SK-N-SH (cell line): ENCODE results near the gene ZNF74. TPM values are rescaled to one million over a fixed set of nuclear protein-coding genes. Genes with fewer than 3 reads are reported as not detected.

Experiments
- CTCF ChIA-PET: fragments of 300-600, 350-600 bp; formaldehyde crosslinking; extraction: SDS; loops from one replicate; lab custom pipeline; 2021; lab: Yijun Ruan, JAX
- POLR2A ChIA-PET: fragments of 350-600 bp; sonication (Branson Sonifier 250); formaldehyde crosslinking; extraction: SDS; loops from one replicate; lab custom pipeline; 2020; ENCODE audit warnings: antibody characterized with exemption, inconsistent platforms; lab: Yijun Ruan, JAX
- DNase-seq: peaks from one replicate; pipeline ENCODE4 v3.0.0; 2012
- H2AFZ ChIP-seq: fragments of 200-600 bp; sonication (generic); 2 replicates; pipeline ENCODE4 v1.8.1; 2016; ENCODE audit warnings: antibody characterized with exemption, mild to moderate bottlenecking, low read depth
- H3F3A ChIP-seq: fragments of 200-600 bp; sonication (generic); replicated peaks from 2 replicates; pipeline ENCODE3; 2016; ENCODE audit warnings: antibody characterized with exemption, mild to moderate bottlenecking; ENCODE audit not compliant: insufficient read depth
- H3K27ac ChIP-seq, 2 experiments: fragments of 200-500 bp in 1 of 2; fragments of 200-600 bp in 1 of 2; sonication (Bioruptor generic) in 1 of 2; sonication (generic), shearing (Covaris generic) in 1 of 2; 2 replicates each; pipeline versions ENCODE4 v1.5.1 to v1.6.1; 2014 to 2016; ENCODE audit warnings: low read depth in 2 of 2, inconsistent platforms in 1 of 2, low read length in 1 of 2, mild to moderate bottlenecking in 1 of 2, mixed read lengths in 1 of 2
- H3K27me3 ChIP-seq: fragments of 200-600 bp; sonication (generic), shearing (Covaris generic); 2 replicates; pipeline ENCODE4 v1.6.1; 2016; ENCODE audit warnings: mixed run types; ENCODE audit not compliant: insufficient read depth
- H3K36me3 ChIP-seq, 2 experiments: fragments of 200-500 bp in 1 of 2; fragments of 200-600 bp in 1 of 2; sonication (Bioruptor generic) in 1 of 2; sonication (generic) in 1 of 2; replicated peaks in 1 of 2; 2 replicates each; pipeline versions ENCODE3 to v1.5.1; 2014 to 2016; ENCODE audit warnings: low read length in 1 of 2, mild to moderate bottlenecking in 1 of 2; ENCODE audit not compliant: insufficient read depth in 2 of 2, control insufficient read depth in 1 of 2
- H3K4me1 ChIP-seq, 2 experiments: fragments of 200-500 bp in 1 of 2; fragments of 200-600 bp in 1 of 2; sonication (Bioruptor generic) in 1 of 2; sonication (generic), shearing (Covaris generic) in 1 of 2; 2 replicates each; pipeline versions ENCODE4 v1.5.1 to v1.6.1; 2014 to 2016; ENCODE audit warnings: low read depth in 1 of 2, low read length in 1 of 2, mixed run types in 1 of 2; ENCODE audit not compliant: insufficient read depth in 2 of 2, control insufficient read depth in 1 of 2
- H3K4me2 ChIP-seq: fragments of 200-600 bp; sonication (generic), shearing (Covaris generic); 2 replicates; pipeline ENCODE4 v1.6.1; 2017; ENCODE audit warnings: mixed run types
- H3K4me3 ChIP-seq, 2 experiments: fragments of 200-500 bp in 1 of 2; fragments of 200-600 bp in 1 of 2; sonication (Bioruptor generic) in 1 of 2; sonication (generic), shearing (Covaris generic) in 1 of 2; 2 replicates each; pipeline versions ENCODE4 v1.5.1 to v1.8.1; 2014 to 2016; ENCODE audit warnings: low read depth in 2 of 2, inconsistent platforms in 1 of 2, low read length in 1 of 2, mild to moderate bottlenecking in 1 of 2, mixed read lengths in 1 of 2, moderate library complexity in 1 of 2
- H3K79me2 ChIP-seq: fragments of 200-600 bp; sonication (generic); 2 replicates; pipeline ENCODE4 v1.8.1; 2017; ENCODE audit warnings: mild to moderate bottlenecking; ENCODE audit not compliant: insufficient read depth
- H3K9ac ChIP-seq: fragments of 200-600 bp; sonication (generic); 2 replicates; pipeline ENCODE4 v1.6.1; 2017; ENCODE audit warnings: mixed run types
- H3K9me2 ChIP-seq: fragments of 200-600 bp; sonication (generic); 2 replicates; pipeline ENCODE4 v1.6.1; 2017; ENCODE audit warnings: mixed run types
- H3K9me3 ChIP-seq: fragments of 200-600 bp; sonication (generic); 2 replicates; pipeline ENCODE4 v1.6.1; 2017; ENCODE audit warnings: mixed run types, mild to moderate bottlenecking, moderate library complexity
- H4K20me1 ChIP-seq: fragments of 200-600 bp; sonication (generic); 2 replicates; pipeline ENCODE4 v1.6.1; 2017; ENCODE audit warnings: mild to moderate bottlenecking, mixed run types; ENCODE audit not compliant: insufficient read depth
- CHD2 ChIP-seq: fragments of 150-350 bp; IDR thresholded peaks from 2 replicates; pipeline ENCODE4 v1.6.1; 2018; ENCODE audit warnings: low read length; ENCODE audit not compliant: partially characterized antibody
- CTCF ChIP-seq: fragments of 200-600 bp; sonication (generic); IDR thresholded peaks from 2 replicates; pipeline ENCODE4 v1.6.1; 2017; ENCODE audit warnings: antibody characterized with exemption, mild to moderate bottlenecking, moderate library complexity
- ELF1 ChIP-seq: IDR thresholded peaks from 2 replicates; pipeline ENCODE4 v1.4.0; 2012
- EP300 ChIP-seq, 2 experiments: IDR thresholded peaks; 2 replicates each; pipeline versions ENCODE4 v1.4.0 to v1.6.1; 2012; ENCODE audit warnings: borderline replicate concordance in 1 of 2, low read depth in 1 of 2, low read length in 1 of 2
- EZH2phosphoT487 ChIP-seq: fragments of 200-600 bp; sonication (generic); IDR thresholded peaks from 2 replicates; pipeline ENCODE4 v1.6.1; 2017; ENCODE audit warnings: low read depth, mixed run types, mild to moderate bottlenecking, antibody characterized with exemption, moderate library complexity, borderline replicate concordance
- FOSL2 ChIP-seq: IDR thresholded peaks from 2 replicates; pipeline ENCODE4 v1.4.0; 2012; ENCODE audit warnings: low read depth, mild to moderate bottlenecking, moderate library complexity, borderline replicate concordance
- GABPA ChIP-seq: IDR thresholded peaks from 2 replicates; pipeline ENCODE4 v1.4.0; 2012; ENCODE audit warnings: low read depth, mild to moderate bottlenecking
- JUND ChIP-seq: IDR thresholded peaks from 2 replicates; pipeline ENCODE4 v1.4.0; 2012
- MAX ChIP-seq: IDR thresholded peaks from 2 replicates; pipeline ENCODE4 v1.4.0; 2012; ENCODE audit warnings: low read depth
- MXI1 ChIP-seq: IDR thresholded peaks from 2 replicates; pipeline ENCODE4 v1.6.1; 2012; ENCODE audit warnings: mild to moderate bottlenecking, low read depth, low read length, improper control_type of control experiment
- NFIC ChIP-seq: IDR thresholded peaks from 2 replicates; pipeline ENCODE4 v1.4.0; 2012; ENCODE audit warnings: borderline replicate concordance
- PBX3 ChIP-seq: IDR thresholded peaks from 2 replicates; pipeline ENCODE4; 2012
- POLR2AphosphoS5 ChIP-seq: IDR thresholded peaks from 2 replicates; pipeline ENCODE4 v1.6.1; 2012; ENCODE audit warnings: low read depth, low read length
- RCOR1 ChIP-seq: fragments of 150-350 bp; IDR thresholded peaks from 2 replicates; pipeline ENCODE4 v1.6.1; 2017; ENCODE audit warnings: antibody characterized with exemption, low read length
- REST ChIP-seq: IDR thresholded peaks from 2 replicates; pipeline ENCODE4 v1.6.1; 2012; ENCODE audit warnings: mild to moderate bottlenecking, low read depth, low read length, moderate library complexity
- RXRA ChIP-seq: IDR thresholded peaks from 2 replicates; pipeline ENCODE4 v1.4.0; 2012; ENCODE audit warnings: low read depth, mild to moderate bottlenecking, borderline replicate concordance
- SIN3A ChIP-seq: IDR thresholded peaks from 2 replicates; pipeline ENCODE4 v1.6.1; 2012; ENCODE audit warnings: low read depth, mild to moderate bottlenecking, low read length, moderate library complexity, borderline replicate concordance
- SMC3 ChIP-seq: IDR thresholded peaks from 2 replicates; pipeline ENCODE4 v1.6.1; 2012; ENCODE audit warnings: low read depth, low read length, improper control_type of control experiment
- TAF1 ChIP-seq: IDR thresholded peaks from 2 replicates; pipeline ENCODE4 v1.6.1; 2012; ENCODE audit warnings: low read depth, mild to moderate bottlenecking, low read length, moderate library complexity, borderline replicate concordance
- USF2 ChIP-seq: fragments of 150-350 bp; IDR thresholded peaks from 2 replicates; pipeline ENCODE4 v1.6.1; 2017; ENCODE audit warnings: antibody characterized with exemption, low read length, low read depth, borderline replicate concordance
- YY1 ChIP-seq: IDR thresholded peaks from 2 replicates; pipeline ENCODE4 v1.4.0; 2012; ENCODE audit warnings: low read depth, mild to moderate bottlenecking
- WGBS: methylation state at CpG from one replicate; pipeline ENCODE4 v1.1.6; 2017; ENCODE audit warnings: low lambda C conversion rate; 5-methylcytosine and 5-hydroxymethylcytosine counted together
- polyA plus RNA-seq, 3 experiments: library from polyadenylated mRNA; depleted of rRNA; stranded (reverse); fragments of >200 nt; gene quantifications; 2 replicates each; pipeline ENCODE4 v1.2.3, GENCODE V29; 2012

ZNF74 gene
- polyA plus RNA-seq, 1 of the 3 experiments (the other 2 are of a cell fraction), result 8.0 TPM

- TF ChIP-seq MAX (no peak), REST (no peak), PBX3 (no peak), MXI1 (no peak), SMC3 (no peak), GABPA (no peak), CTCF (no peak), TAF1 (no peak), EZH2phosphoT487 (no peak), POLR2AphosphoS5 (no peak)
- CTCF ChIA-PET, result no interaction called here
- H3K27ac ChIP-seq, result no peak overlapping the region
These were observed 7.0 kb upstream of the ZNF74 start for GRCh38 chr22:20386972-20387371.

GRCh38 chr22:20388200-20388599 is 5.8 kb upstream of the ZNF74 start:
- Histone ChIP-seq H3K27me3 (peaks cover 8% of the 10 kb centered on the region; the same call in 1 of the 2 replicates), H3F3A (no peaks in the 10 kb centered on the region), H2AFZ (no peak overlapping the region), H3K9ac (no peak overlapping the region), H3K79me2 (no peaks in the 10 kb centered on the region), H3K27ac (no peak overlapping the region), H3K9me2 (no peaks in the 10 kb centered on the region), H3K9me3 (no peaks in the 10 kb centered on the region), H3K4me2 (no peak overlapping the region), H4K20me1 (no peaks in the 10 kb centered on the region), H3K36me3 (no peaks in the 10 kb centered on the region), H3K4me3 (no peak overlapping the region), H3K4me1 (peaks cover 0 to under 1% of the 10 kb centered on the region in 2 experiments; a peak in 1 of 4 replicates)
- POLR2A ChIA-PET, result no interaction called here
- CTCF ChIA-PET, result no interaction called here
- DNase-seq, result no peak
- TF ChIP-seq CHD2, result no peak
- TF ChIP-seq FOSL2, result no peak
- no peak for TF ChIP-seq EP300 (IDR thresholded peaks at IDR 0.05; ENCODE audit: borderline replicate concordance in 1 of 2, low read depth in 1 of 2, low read length in 1 of 2)
- TF ChIP-seq RCOR1, result no peak
- no peak for TF ChIP-seq TAF1
- TF ChIP-seq USF2, result no peak
- no peak for TF ChIP-seq YY1
- no peak for TF ChIP-seq ELF1
- no peak for TF ChIP-seq SIN3A
- TF ChIP-seq JUND, result no peak
- no peak for TF ChIP-seq NFIC
- TF ChIP-seq RXRA, result no peak

More at GRCh38 chr22:20386972-20387371, 7.0 kb upstream of the ZNF74 start:
- WGBS, result 69% methylated on average over 4 of the region's 4 CpGs
- Histone ChIP-seq H4K20me1 (no peaks in the 10 kb centered on the region), H3K27me3 (peaks cover 8% of the 10 kb centered on the region; the same call in 1 of the 2 replicates), H2AFZ (no peak overlapping the region), H3K9ac (no peak overlapping the region), H3K9me3 (no peaks in the 10 kb centered on the region), H3K4me1 (no peaks in the 10 kb centered on the region; a peak in 1 of 4 replicates), H3F3A (no peaks in the 10 kb centered on the region), H3K36me3 (no peaks in the 10 kb centered on the region), H3K4me3 (no peak overlapping the region), H3K4me2 (no peak overlapping the region), H3K79me2 (no peaks in the 10 kb centered on the region), H3K9me2 (no peaks in the 10 kb centered on the region)
- POLR2A ChIA-PET, result no interaction called here
- DNase-seq, result no peak
